Stimulated activated CD4-positive, alpha-beta T cell treated with anti-CD3 and anti-CD28 coated beads, Interleukin-15, amount 100 ng/mL, for 48 hours (primary cell): ENCODE results near the gene NEO1.
A peak's percentile ranks its signal among the peaks of the same experiment; 100 is the strongest.

ENCODE experiments used
- DNase-seq, 2 donors: peaks; one replicate each; pipeline ENCODE4 v3.0.0-alpha.2; 2020; ENCODE audit warnings: low read depth in 2 of 2

Gene NEO1

DNA sequence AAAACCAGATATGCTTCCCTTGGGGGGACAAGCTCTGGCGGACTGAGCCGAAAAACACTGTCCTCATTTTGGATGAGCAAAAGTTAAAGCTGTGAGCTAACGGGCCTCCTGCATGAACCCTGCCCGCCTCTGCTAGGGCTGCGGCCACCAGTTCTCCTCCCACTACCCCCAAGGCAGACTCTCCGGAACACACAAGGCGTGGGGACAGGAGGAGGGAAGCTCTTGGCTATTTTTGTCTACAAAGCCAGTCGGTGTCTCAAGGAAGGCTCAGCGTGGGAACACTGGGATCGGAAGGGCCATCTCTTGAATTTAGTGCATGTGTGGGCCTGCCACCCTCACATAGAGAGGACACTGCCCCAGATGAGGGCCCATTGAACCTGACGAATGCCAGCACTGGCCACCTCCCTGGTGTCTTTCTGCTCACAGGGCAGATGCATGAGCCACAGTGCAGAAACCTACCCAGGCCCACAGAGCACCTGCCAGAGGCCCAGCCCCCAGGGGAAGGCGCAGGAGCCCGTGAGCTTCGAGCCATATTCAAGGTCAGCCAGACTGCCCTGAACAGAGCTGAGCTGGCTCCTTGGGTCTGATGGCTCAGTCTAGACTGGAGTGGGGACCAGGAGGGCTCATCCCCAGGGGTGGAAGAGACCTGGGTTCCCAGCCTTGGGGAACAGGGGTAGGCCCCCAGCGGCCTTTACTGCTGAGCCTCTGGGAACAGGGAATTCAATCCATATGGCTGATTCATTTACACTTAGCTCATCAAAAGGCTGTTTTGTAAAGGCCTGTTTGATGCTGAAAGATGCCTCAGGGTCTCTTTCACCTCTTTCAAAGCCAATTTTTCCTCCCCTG is 278.2 kb downstream of the NEO1 start:
- no peak for DNase-seq

DNA sequence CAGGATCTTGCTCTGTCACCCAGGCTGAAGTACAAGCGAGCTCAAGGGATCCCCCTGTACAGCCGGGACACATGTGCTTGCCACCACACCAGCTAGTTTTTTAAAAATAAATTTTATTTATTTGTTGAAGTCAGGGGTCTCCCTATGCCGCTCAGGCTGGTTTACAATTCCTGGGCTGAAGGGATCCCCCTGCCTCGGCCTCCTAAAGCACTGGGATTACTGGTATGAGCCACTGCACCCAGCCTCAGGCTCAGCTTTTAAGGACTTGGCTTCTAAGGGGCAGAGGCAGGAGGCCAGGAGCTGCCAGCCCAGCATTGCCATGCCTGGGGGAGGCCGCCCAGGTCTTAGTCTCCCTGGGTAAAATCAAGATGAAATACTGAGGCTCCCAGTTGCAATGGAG is 279.2 kb downstream of the NEO1 start:
- no peak for DNase-seq

DNA sequence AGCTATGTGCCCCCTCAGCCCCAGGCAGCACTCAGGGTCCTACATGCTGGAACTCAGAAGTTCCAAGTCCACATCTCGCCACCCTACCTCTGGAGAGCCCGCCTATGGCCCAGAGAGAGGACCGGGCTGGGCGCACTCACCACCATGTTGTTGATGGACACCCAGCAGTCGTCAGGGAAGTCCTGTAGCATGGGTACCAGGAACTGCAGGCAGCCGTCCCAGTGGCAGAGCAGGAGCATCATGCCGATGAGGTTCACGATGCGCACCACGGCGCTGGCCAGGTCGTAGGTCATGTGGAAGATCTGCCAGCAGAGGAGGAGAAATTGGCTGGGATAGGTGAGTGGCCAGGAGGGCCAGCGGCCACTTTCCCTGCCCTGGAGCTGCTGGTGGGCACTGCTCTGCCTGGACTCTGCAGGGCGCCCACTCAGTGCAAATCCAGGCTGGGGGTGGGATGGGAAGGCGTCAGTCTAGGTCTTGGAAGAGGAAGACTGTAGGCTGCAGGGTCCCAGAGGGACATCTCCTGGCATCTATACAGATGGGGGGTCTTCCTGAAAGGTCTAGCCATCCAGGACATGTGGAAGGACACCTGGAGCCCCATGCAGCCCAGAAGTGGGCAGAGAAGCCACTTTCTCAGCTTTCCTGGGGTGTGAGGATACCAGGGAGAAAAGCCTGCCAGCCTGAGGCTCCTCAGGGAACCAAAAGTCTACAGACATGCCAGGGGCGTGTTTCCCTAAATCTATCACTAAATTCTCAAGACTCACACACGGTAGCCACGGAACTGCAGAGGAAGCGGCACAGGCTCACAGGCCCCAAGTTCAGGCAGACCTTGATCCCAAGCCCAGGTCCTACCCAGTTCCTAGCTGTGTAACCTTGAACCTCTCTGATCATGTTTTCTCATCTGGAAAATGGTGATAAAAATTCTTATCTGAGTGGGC is 280.0 kb downstream of the NEO1 start:
- no peak for DNase-seq

DNA sequence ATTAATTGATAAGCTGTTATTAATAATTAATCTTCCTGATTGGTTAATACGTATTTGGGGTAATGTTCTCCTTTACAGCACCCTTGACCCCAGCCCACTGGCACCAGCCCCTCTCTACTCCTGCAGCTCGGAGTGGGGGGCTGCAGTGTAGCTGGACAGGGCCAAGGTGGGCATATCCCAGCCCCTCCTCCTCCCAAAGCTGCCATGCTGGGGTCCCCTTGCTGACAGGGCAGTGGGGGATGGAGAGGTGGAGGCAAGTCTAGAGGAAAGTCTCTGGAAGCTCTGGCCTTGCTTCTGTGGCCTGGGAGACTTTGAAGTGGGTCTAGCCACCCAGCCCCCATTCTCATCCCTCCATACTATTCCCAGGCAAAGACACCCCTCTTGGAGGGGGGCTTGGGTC is 280.7 kb downstream of the NEO1 start:
- DNase-seq, result no peak

DNA sequence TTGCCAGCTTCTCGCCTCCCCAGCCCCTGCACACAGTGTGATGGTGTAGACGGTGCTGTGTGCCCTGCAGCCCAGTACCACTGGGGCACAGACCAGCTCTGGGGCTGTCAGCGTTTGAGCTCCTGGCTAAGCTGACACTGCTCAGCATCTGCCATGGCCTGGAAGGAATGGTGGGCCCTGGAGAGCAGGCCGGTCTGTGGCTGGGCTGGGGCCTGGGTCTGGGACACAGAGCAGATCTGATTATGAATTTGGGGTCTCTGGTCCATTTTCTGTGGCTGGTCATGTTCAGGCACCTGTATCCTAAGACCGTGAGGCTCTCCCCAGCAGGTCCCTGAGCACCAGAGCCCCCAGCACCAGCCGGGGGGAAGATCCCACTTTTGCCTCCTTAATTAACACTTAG is 281.8 kb downstream of the NEO1 start:
- DNase-seq, result no peak

DNA sequence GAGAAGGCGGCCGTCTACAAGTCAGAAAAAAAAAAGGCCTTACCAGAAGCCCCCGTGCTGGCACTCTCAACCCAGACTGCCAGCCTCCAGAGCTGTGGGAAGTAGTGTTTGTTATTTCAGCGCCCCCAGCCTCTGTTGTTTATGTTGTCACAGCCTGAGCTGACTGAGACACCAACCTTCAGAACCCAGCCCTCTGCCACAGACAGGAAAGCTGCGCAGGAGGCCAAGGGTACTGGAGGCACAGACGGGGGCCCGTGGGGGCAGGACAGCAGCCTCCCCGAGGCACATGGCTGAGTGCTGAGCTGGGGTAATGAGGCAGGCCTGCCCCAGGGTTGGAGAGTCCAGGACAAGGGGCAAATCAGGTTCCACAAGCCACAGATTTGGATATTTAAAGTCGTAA is 282.8 kb downstream of the NEO1 start:
- DNase-seq, result no peak

DNA sequence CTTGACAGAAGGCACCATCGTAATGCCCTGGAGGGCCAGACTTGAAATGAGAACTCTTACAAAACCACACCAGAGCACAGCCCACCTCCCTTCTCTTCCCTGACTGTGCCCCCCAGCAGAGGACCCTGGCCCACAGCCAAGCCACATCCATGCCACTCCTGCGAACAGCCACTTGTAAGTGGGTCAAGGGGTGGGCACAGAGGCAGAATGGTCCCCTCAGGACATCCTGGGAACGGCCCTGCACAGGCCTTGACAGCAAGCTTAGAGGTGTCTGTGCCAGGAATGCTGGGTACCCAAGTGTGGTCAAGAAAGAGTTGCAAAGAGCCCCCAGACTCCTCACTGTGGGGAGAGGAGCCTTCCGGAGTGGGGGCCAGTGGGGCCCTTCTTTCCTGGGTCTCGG is 283.2 kb downstream of the NEO1 start:
- no peak for DNase-seq

DNA sequence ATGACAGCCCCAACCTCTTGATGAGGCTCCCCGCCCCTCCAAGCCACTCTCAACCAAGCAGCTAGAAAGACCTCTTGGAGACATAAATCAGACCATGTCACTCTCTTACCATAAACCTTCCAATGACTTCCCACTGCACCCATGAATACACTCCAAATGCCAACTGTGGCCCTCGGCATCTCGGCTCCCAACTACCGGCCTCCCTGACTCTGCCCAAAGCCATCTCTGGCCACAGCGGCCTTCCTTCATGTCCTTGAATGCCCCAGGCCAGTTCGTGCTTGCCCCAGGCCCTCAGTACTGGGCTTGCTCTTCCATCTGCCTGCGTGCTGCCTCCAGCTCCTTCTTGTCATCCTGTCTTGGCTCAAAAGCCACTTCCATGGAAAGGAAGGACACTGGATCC is 284.5 kb downstream of the NEO1 start:
- DNase-seq, result no peak

DNA sequence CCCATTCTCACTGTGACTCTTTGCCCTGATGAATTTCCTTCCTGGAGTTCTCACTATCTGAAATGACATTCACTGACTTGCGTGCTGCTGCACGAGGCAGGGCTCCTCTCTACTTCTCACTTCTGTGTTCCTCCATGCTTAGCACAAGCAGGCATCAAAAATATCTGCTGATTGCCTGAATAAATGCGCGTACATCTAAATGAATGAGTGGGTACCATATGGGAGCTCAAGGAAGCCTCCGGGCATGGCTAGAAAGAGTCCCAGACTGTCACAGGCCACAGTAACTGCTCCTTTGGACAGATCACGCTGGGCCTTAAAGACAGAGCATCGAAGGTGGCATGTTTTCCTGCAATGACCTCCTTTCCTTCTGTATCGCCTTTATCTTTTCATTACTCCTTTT is 284.9 kb downstream of the NEO1 start:
- no peak for DNase-seq

DNA sequence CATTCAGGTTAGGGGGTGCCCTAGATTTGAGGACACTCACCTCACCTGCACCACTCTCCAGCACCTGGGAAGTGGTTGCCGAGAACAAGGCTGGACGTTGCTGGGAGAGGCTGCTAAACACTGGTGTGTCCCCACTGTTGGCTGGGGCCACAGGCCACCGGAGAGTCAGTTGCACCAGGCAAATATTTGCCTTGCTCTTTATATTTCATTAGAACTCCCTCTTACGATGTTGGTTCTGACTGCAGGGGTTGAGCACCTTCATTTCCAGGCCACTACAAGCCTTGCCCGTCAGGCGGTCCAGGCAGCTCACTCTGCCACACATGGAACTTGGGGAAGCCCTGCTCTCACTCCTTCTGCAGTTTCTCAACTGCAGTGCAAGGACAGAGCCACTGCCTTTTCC is 285.8 kb downstream of the NEO1 start:
- DNase-seq, result no peak

DNA sequence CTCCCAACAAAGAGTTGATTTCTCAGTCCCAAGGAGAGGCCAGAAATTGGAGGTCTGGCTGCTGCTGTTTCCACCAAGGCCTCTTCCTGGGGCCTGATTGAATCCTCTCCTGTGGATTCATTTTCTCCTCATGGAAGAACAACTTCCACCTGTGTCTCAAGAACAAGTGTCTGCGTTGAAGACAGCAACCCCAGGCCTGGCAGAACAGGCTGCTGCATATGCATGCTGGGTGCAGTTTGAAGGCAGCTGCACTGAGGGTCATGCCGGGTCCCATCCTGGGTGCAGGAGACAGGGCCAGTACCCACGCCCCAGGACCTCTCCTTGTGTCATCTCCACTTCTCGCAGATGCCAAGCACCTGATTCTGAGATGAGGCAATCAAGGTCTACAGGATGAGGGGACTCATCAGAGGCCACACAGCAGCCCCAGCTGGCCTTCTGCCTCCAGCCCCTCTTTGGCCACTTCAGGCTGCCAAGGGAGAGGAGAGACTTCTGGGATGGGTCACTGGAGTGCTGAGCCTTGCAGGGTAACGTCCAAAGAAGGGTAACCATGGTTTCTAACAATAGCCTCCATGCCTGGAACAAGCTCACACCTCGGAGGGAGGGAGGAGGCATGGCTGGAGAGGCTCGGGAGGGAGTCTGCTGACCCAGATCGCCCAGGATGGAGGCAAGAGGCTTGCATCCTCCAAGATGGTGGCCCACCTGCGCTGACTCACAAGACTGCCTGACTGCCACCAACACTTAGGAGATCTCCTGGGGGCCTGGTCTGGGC is 286.5 kb downstream of the NEO1 start:
- DNase-seq, result no peak

DNA sequence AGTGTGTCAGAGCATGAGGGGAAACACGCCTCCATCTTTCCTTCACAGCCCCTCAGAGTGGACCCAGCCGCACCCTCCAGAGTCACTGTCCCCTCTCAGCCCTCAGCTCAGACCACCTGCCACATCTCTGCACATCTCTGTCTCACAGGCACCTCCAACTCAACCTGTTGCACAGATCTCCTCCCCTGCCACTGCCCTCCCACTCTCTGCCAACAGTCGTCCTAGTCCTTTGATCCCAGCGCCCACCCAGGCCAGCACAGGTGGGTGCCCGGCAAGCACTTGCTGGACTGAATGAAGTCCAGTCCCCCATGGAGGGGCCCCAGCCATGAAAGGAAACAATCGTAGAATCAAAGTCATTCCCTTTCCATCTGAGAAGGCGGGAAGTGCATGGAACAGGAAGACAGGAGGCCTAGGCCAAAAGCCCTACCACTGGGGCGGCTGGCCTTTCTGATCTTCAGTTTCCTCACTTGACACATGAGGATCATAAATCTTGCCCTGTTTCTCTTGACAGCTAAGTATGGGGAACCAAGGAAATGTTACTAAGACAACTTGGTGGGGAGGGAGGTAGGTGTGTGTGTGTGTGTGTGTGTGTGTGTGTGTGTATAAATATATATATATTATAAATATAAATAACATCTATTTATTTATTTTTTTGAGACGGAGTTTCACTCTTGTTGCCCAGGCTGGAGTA is 288.4 kb downstream of the NEO1 start:
- DNase-seq, result no peak

DNA sequence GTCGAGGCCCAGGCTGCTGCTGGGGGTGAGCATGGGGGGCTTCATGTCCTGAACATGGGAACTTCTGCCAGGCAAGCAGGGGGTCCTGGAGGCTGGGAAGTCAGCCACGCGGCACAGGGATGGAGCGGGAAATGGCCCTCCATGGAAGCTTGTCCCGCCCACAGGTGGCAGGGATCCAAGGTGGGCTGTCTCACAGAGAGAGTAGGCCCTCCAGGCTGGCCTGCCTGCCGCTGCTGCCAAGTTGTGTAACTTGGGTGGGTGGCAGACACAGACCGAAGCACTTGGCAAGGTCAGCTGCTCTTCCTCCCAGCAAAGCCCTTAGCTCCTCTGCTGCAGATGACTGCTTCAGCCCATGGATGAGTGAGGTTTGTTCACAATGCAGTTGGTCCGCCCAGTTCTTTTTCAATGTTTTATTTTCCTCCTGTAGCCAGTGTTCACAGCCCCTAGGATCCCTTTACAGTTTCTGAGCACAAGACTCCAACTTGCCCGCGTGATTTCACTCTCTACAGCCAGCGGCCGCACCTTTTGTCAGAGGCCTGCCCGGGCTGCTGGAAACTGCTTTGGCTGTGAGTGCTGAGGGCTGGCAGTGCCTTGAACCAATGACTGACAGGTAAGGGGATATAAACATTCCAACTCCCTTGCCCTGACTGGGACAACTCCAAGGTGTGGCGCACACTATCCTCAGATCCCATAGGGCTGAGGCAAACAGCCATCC is 289.8 kb downstream of the NEO1 start:
- DNase-seq, result no peak

DNA sequence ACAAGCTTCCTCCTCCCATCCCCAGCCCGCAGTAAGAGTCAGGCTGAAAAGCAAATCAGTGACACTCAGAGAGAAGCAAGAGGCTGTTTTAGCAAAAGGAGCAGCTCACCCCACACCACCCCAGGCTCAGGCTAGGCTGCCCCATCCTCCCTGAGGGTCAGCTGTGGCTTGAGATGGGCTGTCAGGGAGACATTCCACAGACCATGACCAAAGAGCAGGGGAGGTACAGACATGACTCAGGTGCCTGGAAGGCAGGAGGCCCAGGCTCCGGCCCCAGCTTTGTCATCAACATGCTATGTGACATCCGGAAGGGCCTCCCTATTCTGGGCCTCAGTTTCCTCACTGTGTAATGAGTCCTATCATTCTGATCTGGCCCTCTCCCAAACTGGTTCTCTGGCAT is 291.8 kb downstream of the NEO1 start:
- DNase-seq, result no peak

DNA sequence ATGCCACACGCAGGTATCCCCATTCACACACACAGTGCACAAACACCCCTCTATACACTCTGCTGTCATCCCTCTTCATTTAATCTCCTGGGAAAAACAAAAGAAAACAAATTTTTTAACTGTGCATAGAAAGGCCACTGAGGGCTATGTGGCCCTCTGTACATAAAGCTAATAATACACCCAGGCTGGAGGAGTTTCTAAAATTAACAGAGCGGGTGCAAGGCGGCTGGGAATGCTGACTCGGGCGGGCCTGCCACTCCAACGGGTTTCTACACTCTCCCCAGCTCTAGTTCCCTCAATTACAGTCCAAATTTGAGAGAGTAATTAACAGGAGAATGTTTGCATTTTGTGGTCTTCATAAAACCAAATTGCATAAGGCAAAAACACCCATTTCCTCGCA is 293.4 kb downstream of the NEO1 start:
- no peak for DNase-seq

DNA sequence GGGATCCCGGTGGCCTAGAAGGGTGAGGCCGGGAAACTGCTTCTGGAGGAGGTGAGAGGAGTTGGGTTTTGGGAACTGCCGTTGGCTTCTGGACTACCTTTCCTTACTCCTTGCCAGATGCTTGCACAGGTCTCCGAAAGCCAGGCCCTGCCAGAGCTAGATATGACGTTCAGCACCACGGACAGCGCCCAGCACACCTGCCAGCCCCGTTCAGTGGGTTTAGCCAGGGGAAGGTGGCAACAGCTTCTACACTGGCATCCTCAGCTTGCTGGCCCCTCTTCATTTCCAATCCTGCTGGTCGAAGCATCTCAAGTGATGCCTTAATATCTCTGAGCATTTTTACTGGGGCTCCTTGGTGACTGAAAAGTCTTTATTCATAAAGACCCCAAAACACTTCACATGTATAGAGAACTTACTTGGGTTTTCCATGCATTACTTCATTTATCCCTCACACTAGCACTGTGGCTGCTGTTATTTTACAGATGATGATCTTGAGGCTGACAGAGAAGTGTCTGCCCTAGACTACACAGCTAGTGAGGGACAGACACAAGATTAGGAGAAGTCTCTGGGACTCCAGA is 294.6 kb downstream of the NEO1 start:
- DNase-seq, result peak; percentile 20 to 31

DNA sequence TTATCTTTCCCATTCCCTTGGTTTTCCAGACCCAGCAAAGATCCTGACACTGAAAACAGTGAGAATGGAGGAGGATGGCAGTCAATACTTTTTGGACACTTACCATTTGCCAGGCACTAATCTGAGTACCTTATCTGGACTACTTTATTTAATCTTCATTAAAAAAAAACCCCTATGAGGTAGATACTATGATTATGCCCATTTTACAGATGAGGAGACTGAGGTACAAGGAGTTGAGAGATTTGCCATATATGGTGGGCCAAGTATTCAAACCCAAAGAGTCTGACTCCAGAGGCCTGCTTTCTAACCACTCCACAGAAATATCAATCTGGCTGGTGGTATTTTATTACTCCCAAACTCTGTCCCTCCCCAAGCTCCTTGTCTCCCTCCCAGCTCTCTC is 296.9 kb downstream of the NEO1 start:
- DNase-seq, result no peak

DNA sequence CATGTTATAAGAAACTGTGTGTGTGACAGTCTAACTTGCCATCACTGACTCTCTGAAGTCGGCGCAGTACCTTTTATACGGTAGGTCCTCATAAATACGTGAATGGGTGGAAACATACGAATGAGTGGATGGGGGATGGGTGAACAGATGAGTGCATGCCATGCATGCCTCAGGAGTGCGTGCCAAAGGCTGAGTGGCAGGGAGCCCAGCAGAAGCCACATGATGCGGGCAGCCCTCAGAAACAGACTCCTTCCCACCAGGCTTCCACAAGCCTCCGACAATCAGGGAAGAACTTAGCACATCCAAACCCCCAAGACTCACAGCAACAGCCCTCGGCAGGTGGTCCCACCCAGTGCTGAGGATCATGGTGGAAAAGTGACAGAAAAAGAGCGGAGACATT is 299.8 kb downstream of the NEO1 start:
- no peak for DNase-seq

DNA sequence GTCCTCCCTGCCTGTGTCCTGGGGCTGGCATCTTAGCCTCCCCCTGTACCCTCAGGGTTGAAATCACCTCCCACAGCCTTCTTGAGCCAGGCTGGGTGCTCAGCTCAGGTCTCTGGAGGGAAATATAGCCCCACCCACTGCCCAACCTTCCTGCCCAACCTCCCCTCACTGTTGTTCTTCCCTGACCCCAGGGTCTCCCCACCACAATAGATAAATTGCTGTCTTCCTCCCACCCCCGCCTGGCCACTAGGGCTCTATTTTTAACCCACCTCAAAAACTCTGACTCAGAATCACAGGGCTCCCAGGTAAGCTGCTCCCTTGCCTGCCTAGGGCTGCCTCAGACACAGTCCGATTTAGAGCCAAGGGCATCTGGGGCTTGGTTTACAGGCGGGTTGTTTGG is 301.5 kb downstream of the NEO1 start:
- no peak for DNase-seq

DNA sequence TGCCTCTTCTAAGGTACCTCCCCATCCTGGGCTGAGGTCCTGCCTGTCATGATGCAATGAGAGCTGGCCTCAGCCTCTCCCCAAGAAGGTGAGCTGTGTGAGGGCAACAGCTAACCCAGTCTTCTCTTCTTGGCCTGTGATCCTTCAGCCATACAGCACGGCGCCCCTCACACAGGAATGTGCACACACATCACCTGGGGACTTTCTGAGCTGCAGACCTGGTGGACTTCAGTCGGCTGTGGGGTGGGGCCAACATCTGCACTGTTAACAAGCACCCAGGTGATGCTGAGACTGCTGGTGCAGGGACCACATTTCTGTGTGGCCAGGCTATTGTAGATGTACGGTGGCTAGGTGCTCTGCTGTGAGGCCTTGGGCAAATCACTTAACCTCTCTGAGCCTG is 302.0 kb downstream of the NEO1 start:
- no peak for DNase-seq
